Epithelial cell of esophagus (primary cell): ENCODE data around the gene MMP25.

Experiments
- DNase-seq: peaks from one replicate; pipeline ENCODE4 v3.0.0; 2010; ENCODE audit warnings: low read depth
- H3K4me3 ChIP-seq: 2 replicates; pipeline ENCODE4 v1.5.1; 2011; ENCODE audit warnings: mild to moderate bottlenecking, low read length, control low read depth
- TF ChIP-seq, protein P1 (sequence below): IDR thresholded peaks from 2 replicates; pipeline ENCODE4 v1.5.1; 2011; ENCODE audit warnings: low read depth, mild to moderate bottlenecking, low read length, control low read depth, inconsistent platforms; ENCODE audit not compliant: insufficient read depth; ENCODE audit errors: missing control alignments

The MMP25 gene

GRCh38 chr16:3030222-3031212 is 15.8 kb upstream of the MMP25 start:
- no peak overlapping the region for H3K4me3 ChIP-seq
- TF ChIP-seq, protein P1, sequence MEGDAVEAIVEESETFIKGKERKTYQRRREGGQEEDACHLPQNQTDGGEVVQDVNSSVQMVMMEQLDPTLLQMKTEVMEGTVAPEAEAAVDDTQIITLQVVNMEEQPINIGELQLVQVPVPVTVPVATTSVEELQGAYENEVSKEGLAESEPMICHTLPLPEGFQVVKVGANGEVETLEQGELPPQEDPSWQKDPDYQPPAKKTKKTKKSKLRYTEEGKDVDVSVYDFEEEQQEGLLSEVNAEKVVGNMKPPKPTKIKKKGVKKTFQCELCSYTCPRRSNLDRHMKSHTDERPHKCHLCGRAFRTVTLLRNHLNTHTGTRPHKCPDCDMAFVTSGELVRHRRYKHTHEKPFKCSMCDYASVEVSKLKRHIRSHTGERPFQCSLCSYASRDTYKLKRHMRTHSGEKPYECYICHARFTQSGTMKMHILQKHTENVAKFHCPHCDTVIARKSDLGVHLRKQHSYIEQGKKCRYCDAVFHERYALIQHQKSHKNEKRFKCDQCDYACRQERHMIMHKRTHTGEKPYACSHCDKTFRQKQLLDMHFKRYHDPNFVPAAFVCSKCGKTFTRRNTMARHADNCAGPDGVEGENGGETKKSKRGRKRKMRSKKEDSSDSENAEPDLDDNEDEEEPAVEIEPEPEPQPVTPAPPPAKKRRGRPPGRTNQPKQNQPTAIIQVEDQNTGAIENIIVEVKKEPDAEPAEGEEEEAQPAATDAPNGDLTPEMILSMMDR = no peak

GRCh38 chr16:3032624-3033023 is 13.7 kb upstream of the MMP25 start:
- TF ChIP-seq, protein P1 = no peak
- DNase-seq = no peak
- H3K4me3 ChIP-seq = no peak overlapping the region

More at GRCh38 chr16:3030222-3031212, 15.8 kb upstream of the MMP25 start:
- DNase-seq = no peak

- TF ChIP-seq, protein P1 = no peak
- H3K4me3 ChIP-seq = peak overlapping the region; percentile 61
- no peak for DNase-seq
Measured at GRCh38 chr16:3035289-3035971, 10.9 kb upstream of the MMP25 start.

- peak overlapping the region; percentile 61 for H3K4me3 ChIP-seq
- TF ChIP-seq, protein P1 = no peak
- DNase-seq = no peak
Measured at GRCh38 chr16:3035972-3036725, 10.2 kb upstream of the MMP25 start.

DNA sequence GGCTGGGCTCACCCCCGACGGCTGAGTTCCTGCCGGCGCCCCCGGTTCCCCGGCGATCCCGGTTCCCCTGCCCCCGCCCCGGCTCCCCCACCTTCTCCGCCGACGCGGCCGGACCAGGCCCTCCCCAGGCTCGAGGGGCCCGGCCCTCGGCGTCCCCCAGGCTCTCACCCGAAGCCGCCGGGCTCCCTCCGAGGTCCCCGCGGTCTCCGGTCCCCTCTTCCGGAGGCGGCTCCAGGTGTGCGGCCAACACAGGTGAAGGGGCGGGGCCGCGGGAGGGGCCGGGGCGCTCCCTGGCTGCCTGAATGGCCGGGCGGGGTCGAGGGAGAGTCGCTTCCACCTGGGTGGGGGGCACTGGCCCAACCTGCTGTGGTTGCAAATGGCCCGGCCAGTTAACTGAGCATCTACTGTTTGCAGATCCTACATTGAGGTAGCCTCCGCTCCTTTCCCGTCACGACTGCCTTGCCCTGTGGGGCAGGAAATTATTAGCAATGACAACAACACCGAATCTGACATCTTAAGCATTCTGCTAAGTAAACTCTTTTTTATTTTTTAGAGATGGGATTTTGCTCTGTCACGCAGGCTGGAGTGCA is 9.5 kb upstream of the MMP25 start, which contains the start of gene BICDL2:
Gene BICDL2 (minus strand): TSS at position 219 of the 590 bp plus-strand sequence. CDS start 1,448 bp downstream, outside the sequence.
- H3K4me3 ChIP-seq = peak within 1 kb of the TSS; percentile 61
- DNase-seq = no peak
- TF ChIP-seq, protein P1 = no peak

DNA sequence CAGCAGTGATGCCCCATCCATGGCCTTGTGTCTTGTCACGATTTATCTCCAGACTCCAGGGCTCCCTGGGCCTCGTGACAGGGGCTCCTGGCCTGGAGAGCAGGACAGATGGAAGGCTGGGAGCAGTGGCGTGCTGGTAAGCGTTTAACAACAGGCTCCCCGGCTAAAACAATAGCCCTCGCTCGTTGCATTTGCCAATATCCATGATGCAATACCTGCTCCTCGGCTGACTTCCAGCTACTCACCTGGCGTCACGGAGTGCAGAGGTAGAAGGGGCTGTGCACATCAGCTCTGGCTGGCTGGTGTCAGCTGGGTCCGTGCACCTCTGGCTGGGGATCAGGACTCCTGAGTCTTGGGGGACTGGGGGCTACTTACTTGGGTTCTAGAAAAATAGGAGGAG is 8.1 kb upstream of the MMP25 start:
- DNase-seq = peak; percentile 90
- TF ChIP-seq, protein P1 = no peak
- no peak overlapping the region for H3K4me3 ChIP-seq
